Sciatic nerve (tissue), 2 donors: Measurements from ENCODE around the gene XYLT1. TPM values are rescaled to one million over a fixed set of nuclear protein-coding genes. Genes with fewer than 3 reads are reported as not detected.

Experiments used
- ATAC-seq: fragments of 200-7000 bp; cut with Tn5 transposase; one replicate; pipeline ENCODE4 v1.9.1; 2020; ENCODE audit warnings: mild to moderate bottlenecking, moderate library complexity
- DNase-seq: peaks from one replicate; pipeline ENCODE4 v3.0.0-alpha.2; 2020; ENCODE audit warnings: low spot score
- intact Hi-C: fragments of 100-400 bp; cut with DNase I; formaldehyde crosslinking; loops from one replicate; pipeline ENCODE4 v1.14.2; 2022
- total RNA-seq: library from RNA; stranded (reverse); fragmentation: NEBNext Ultra II Directional; extraction: Animal tissue kit (Norgen Biotek cat#: 25700); gene quantifications from one replicate; pipeline ENCODE4 v1.2.1, GENCODE V29; 2021
- donor health status: DM: no; HTN: no; CAD: no.
- donor health status: DM: no; HTN: no; CAD: no.

Gene XYLT1
- total RNA-seq, 1 donor from 2014 or later: 17.3 TPM

- ATAC-seq (peak; percentile 95), DNase-seq (peak; percentile 68)
- intact Hi-C loops: no loop called here
These were observed 229.4 kb downstream of the XYLT1 start for GRCh38 chr16:17241264-17241835.

GRCh38 chr16:17238285-17239028 lies 232.3 kb downstream of the XYLT1 start:
- no peak for ATAC-seq
- intact Hi-C loops: no loop called here

GRCh38 chr16:17237350-17237944 lies 233.3 kb downstream of the XYLT1 start:
- DNase-seq (no peak), ATAC-seq (no peak)
- intact Hi-C loops: no loop called here

More at GRCh38 chr16:17238285-17239028, 232.3 kb downstream of the XYLT1 start:
- no peak for DNase-seq

- ATAC-seq: no peak
- DNase-seq: no peak
- intact Hi-C loops: no loop called here
These were observed 235.5 kb downstream of the XYLT1 start for GRCh38 chr16:17235147-17235815.

- ATAC-seq (no peak), DNase-seq (no peak)
- intact Hi-C loops: no loop called here
These were observed 237.3 kb downstream of the XYLT1 start for GRCh38 chr16:17233318-17234002.

GRCh38 chr16:17232487-17232886 lies 238.3 kb downstream of the XYLT1 start:
- no peak for DNase-seq
- no peak for ATAC-seq
- intact Hi-C loops: no loop called here

- ATAC-seq (no peak), DNase-seq (no peak)
- intact Hi-C loops: no loop called here
These were observed 238.8 kb downstream of the XYLT1 start for GRCh38 chr16:17231972-17232371.

- ATAC-seq (no peak), DNase-seq (no peak)
- intact Hi-C loops: no loop called here
These were observed 239.7 kb downstream of the XYLT1 start for GRCh38 chr16:17230932-17231581.

GRCh38 chr16:17229766-17230165 lies 241.0 kb downstream of the XYLT1 start:
- DNase-seq (no peak), ATAC-seq (no peak)
- intact Hi-C loops: no loop called here

GRCh38 chr16:17229131-17229530 lies 241.6 kb downstream of the XYLT1 start:
- no peak for DNase-seq
- no peak for ATAC-seq
- intact Hi-C loops: no loop called here

GRCh38 chr16:17228708-17229055 lies 242.1 kb downstream of the XYLT1 start:
- intact Hi-C loops: no loop called here
- DNase-seq (no peak), ATAC-seq (no peak)

GRCh38 chr16:17228048-17228707 lies 242.6 kb downstream of the XYLT1 start:
- intact Hi-C loops: no loop called here
- DNase-seq (no peak), ATAC-seq (no peak)

GRCh38 chr16:17227278-17227677 lies 243.5 kb downstream of the XYLT1 start:
- intact Hi-C loops: no loop called here
- ATAC-seq (no peak), DNase-seq (no peak)

GRCh38 chr16:17225541-17225940 lies 245.2 kb downstream of the XYLT1 start:
- intact Hi-C loops: no loop called here
- ATAC-seq: no peak
- DNase-seq: no peak

GRCh38 chr16:17224879-17225281 lies 245.9 kb downstream of the XYLT1 start:
- DNase-seq (peak; percentile 71), ATAC-seq (peak; percentile 95)
- intact Hi-C loops: no loop called here

- intact Hi-C loops: no loop called here
- no peak for DNase-seq
- no peak for ATAC-seq
These were observed 246.4 kb downstream of the XYLT1 start for GRCh38 chr16:17224350-17224749.

GRCh38 chr16:17223576-17223975 lies 247.2 kb downstream of the XYLT1 start:
- ATAC-seq: no peak
- intact Hi-C loops: no loop called here

GRCh38 chr16:17222871-17223401 lies 247.8 kb downstream of the XYLT1 start:
- no peak for DNase-seq
- intact Hi-C loops: no loop called here
- peak; percentile 25 for ATAC-seq

More at GRCh38 chr16:17223576-17223975, 247.2 kb downstream of the XYLT1 start:
- DNase-seq: no peak
